Measurements from ENCODE around the gene CCSER1.

DNA sequence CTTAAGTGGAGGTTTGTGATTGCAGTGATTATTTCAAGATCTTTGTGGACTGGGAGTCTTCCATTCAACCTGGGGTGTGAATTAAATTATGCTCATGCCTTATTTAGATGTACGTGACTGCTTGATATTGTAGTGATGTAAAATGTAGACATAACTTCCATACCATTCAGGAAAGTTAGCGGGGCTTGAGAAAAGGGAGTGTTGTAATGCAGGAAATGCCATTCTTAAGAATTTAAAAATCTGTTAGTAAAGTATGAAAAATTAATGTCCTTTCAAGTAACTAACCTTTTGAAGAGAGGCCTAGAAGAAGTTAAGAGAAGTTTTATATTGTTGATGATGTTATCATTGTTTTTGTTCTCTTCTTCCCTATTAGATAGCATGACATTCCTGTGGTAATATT lies 318.2 kb downstream of the CCSER1 start:
- TF ChIP-seq, protein P1, sequence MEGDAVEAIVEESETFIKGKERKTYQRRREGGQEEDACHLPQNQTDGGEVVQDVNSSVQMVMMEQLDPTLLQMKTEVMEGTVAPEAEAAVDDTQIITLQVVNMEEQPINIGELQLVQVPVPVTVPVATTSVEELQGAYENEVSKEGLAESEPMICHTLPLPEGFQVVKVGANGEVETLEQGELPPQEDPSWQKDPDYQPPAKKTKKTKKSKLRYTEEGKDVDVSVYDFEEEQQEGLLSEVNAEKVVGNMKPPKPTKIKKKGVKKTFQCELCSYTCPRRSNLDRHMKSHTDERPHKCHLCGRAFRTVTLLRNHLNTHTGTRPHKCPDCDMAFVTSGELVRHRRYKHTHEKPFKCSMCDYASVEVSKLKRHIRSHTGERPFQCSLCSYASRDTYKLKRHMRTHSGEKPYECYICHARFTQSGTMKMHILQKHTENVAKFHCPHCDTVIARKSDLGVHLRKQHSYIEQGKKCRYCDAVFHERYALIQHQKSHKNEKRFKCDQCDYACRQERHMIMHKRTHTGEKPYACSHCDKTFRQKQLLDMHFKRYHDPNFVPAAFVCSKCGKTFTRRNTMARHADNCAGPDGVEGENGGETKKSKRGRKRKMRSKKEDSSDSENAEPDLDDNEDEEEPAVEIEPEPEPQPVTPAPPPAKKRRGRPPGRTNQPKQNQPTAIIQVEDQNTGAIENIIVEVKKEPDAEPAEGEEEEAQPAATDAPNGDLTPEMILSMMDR (IDR thresholded peaks at IDR 0.05; ENCODE audit: low read depth, low read length, poor library complexity, severe bottlenecking), result no peak
- no peak for TF ChIP-seq EZH2phosphoT487 (IDR thresholded peaks at IDR 0.05; ENCODE audit: borderline replicate concordance, low read length)
